ENCODE data around the gene NOC3L. TPM values are rescaled to one million over a fixed set of nuclear protein-coding genes. Genes with fewer than 3 reads are reported as not detected.

The NOC3L gene
- total and polyA plus RNA-seq, 2 donors from 2014 or later = 6.0 to 17.7 TPM

GRCh38 chr10:94307046-94307615 lies 55.6 kb downstream of the NOC3L start:
- Histone ChIP-seq H3K4me1 (ENCODE audit: control insufficient read depth in 2 of 3, insufficient read depth in 2 of 3, low read depth in 1 of 3, low read length in 3 of 3) (no peaks in the 10 kb centered on the region), H3K9me3 (ENCODE audit: control insufficient read depth in 2 of 3, insufficient read depth in 1 of 3, low read length in 3 of 3) (no peaks in the 10 kb centered on the region), H3K27me3 (ENCODE audit: control insufficient read depth, insufficient read depth, low read length) (no peaks in the 10 kb centered on the region), H3K9ac (ENCODE audit: low read length in 3 of 3) (no peak overlapping the region), H3K27ac (ENCODE audit: low read depth in 2 of 2, low read length in 2 of 2) (no peak overlapping the region), H3K36me3 (ENCODE audit: control insufficient read depth in 2 of 3, insufficient read depth in 3 of 3, low read length in 3 of 3) (no peaks in the 10 kb centered on the region), H3K4me3 (ENCODE audit: low read length in 3 of 3) (no peak overlapping the region)
- FAIRE-seq (no peak), DNase-seq (no peak)
- intact Hi-C loops (cut with DNase I) = no loop called here
- TF ChIP-seq, protein P1, sequence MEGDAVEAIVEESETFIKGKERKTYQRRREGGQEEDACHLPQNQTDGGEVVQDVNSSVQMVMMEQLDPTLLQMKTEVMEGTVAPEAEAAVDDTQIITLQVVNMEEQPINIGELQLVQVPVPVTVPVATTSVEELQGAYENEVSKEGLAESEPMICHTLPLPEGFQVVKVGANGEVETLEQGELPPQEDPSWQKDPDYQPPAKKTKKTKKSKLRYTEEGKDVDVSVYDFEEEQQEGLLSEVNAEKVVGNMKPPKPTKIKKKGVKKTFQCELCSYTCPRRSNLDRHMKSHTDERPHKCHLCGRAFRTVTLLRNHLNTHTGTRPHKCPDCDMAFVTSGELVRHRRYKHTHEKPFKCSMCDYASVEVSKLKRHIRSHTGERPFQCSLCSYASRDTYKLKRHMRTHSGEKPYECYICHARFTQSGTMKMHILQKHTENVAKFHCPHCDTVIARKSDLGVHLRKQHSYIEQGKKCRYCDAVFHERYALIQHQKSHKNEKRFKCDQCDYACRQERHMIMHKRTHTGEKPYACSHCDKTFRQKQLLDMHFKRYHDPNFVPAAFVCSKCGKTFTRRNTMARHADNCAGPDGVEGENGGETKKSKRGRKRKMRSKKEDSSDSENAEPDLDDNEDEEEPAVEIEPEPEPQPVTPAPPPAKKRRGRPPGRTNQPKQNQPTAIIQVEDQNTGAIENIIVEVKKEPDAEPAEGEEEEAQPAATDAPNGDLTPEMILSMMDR (IDR thresholded peaks at IDR 0.05; ENCODE audit: borderline replicate concordance, extremely low read depth, insufficient read depth) = no peak

DNA sequence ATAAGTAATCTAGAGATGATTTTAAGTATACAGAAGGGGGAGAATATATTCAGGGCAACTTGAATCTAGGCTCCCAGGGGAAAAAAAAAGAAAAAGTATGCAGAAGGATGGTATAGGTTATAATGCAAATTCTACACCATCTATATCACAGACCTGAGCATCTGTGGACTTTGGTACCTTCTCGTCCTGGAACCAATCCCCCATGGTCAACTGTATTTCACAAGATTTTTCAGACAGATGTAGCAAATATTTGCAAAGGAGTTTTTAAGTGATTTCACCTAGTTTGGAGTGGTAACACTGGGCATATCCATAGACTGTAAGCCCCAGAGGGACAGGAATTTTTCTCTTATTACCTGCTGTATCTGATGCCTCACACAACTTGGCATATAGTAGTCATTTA lies 58.8 kb downstream of the NOC3L start:
- FAIRE-seq (no peak), DNase-seq (no peak)
- no peaks in the 10 kb centered on the region for H3K27me3 ChIP-seq (ENCODE audit: control insufficient read depth, insufficient read depth, low read length)
- intact Hi-C loops (cut with DNase I) = no loop called here
- TF ChIP-seq, protein P1 (IDR thresholded peaks at IDR 0.05; ENCODE audit: borderline replicate concordance, extremely low read depth, insufficient read depth) = no peak
- H3K9ac ChIP-seq (ENCODE audit: low read length in 3 of 3) = no peak overlapping the region
- H3K4me1 ChIP-seq (ENCODE audit: control insufficient read depth in 2 of 3, insufficient read depth in 2 of 3, low read depth in 1 of 3, low read length in 3 of 3) = no peaks in the 10 kb centered on the region
- H3K27ac ChIP-seq (ENCODE audit: low read depth in 2 of 2, low read length in 2 of 2) = no peak overlapping the region
- no peaks in the 10 kb centered on the region for H3K36me3 ChIP-seq (ENCODE audit: control insufficient read depth in 2 of 3, insufficient read depth in 3 of 3, low read length in 3 of 3)
- no peak overlapping the region for H3K4me3 ChIP-seq (ENCODE audit: low read length in 3 of 3)
- H3K9me3 ChIP-seq (ENCODE audit: control insufficient read depth in 2 of 3, insufficient read depth in 1 of 3, low read length in 3 of 3) = no peaks in the 10 kb centered on the region

DNA sequence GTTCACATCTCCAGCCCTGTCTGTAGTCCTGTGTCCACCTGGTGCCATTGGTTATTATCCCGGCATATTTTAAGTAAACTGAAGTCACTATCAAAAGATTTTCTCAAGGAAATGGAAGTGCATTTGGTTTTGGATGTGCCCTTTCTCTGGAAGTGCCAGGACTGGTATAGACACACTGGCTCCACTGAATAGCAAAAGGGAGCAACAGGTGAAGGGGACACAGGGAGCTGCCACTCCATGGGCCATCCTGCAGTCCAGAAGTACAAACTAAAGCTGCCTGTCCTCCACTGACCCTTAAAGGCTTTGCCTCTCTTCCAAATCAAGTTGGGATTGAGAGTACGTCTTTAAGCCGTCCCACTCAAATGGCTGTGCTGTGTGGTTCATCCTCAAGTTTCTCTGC lies 62.7 kb downstream of the NOC3L start:
- no peaks in the 10 kb centered on the region for H3K36me3 ChIP-seq (ENCODE audit: control insufficient read depth in 2 of 3, insufficient read depth in 3 of 3, low read length in 3 of 3)
- no peak overlapping the region for H3K9ac ChIP-seq (ENCODE audit: low read length in 3 of 3)
- FAIRE-seq = no peak
- intact Hi-C loops (cut with DNase I) = no loop called here
- TF ChIP-seq, protein P1 (IDR thresholded peaks at IDR 0.05; ENCODE audit: borderline replicate concordance, extremely low read depth, insufficient read depth) = no peak
- no peaks in the 10 kb centered on the region for H3K4me1 ChIP-seq (ENCODE audit: control insufficient read depth in 2 of 3, insufficient read depth in 2 of 3, low read depth in 1 of 3, low read length in 3 of 3)
- H3K27me3 ChIP-seq (ENCODE audit: control insufficient read depth, insufficient read depth, low read length) = no peaks in the 10 kb centered on the region
- no peak overlapping the region for H3K27ac ChIP-seq (ENCODE audit: low read depth in 2 of 2, low read length in 2 of 2)
- DNase-seq = no peak
- H3K9me3 ChIP-seq (ENCODE audit: control insufficient read depth in 2 of 3, insufficient read depth in 1 of 3, low read length in 3 of 3) = no peaks in the 10 kb centered on the region
- H3K4me3 ChIP-seq (ENCODE audit: low read length in 3 of 3) = no peak overlapping the region

DNA sequence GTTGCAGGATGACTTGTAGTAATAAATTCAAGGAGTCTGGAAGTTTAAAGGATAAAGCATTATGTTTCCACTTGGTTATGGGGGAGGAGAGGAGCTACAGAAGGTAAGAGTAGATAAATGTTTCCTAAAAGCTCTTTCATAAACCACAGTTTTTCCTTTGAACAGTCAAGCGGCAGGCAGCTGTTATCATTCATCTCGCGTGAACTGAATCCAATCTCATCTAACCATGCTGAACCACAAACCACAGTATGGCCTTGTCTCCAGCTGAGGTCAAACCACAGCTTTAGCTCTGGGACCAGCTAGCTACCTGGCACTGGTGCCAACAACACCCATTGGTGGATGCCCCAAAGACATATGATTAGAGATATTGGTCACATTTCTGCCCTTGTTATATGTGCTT lies 63.3 kb downstream of the NOC3L start:
- Histone ChIP-seq H3K36me3 (ENCODE audit: control insufficient read depth in 2 of 3, insufficient read depth in 3 of 3, low read length in 3 of 3) (no peaks in the 10 kb centered on the region), H3K27me3 (ENCODE audit: control insufficient read depth, insufficient read depth, low read length) (no peaks in the 10 kb centered on the region), H3K9ac (ENCODE audit: low read length in 3 of 3) (no peak overlapping the region), H3K4me3 (ENCODE audit: low read length in 3 of 3) (no peak overlapping the region), H3K9me3 (ENCODE audit: control insufficient read depth in 2 of 3, insufficient read depth in 1 of 3, low read length in 3 of 3) (no peaks in the 10 kb centered on the region), H3K27ac (ENCODE audit: low read depth in 2 of 2, low read length in 2 of 2) (no peak overlapping the region), H3K4me1 (ENCODE audit: control insufficient read depth in 2 of 3, insufficient read depth in 2 of 3, low read depth in 1 of 3, low read length in 3 of 3) (no peaks in the 10 kb centered on the region)
- DNase-seq = no peak
- TF ChIP-seq, protein P1 (IDR thresholded peaks at IDR 0.05; ENCODE audit: borderline replicate concordance, extremely low read depth, insufficient read depth) = no peak
- FAIRE-seq = no peak
- intact Hi-C loops (cut with DNase I) = no loop called here
